ENCODE data around the gene DHRS7.
A peak's percentile ranks its signal among the peaks of the same experiment; 100 is the strongest.

The DHRS7 gene

DNA sequence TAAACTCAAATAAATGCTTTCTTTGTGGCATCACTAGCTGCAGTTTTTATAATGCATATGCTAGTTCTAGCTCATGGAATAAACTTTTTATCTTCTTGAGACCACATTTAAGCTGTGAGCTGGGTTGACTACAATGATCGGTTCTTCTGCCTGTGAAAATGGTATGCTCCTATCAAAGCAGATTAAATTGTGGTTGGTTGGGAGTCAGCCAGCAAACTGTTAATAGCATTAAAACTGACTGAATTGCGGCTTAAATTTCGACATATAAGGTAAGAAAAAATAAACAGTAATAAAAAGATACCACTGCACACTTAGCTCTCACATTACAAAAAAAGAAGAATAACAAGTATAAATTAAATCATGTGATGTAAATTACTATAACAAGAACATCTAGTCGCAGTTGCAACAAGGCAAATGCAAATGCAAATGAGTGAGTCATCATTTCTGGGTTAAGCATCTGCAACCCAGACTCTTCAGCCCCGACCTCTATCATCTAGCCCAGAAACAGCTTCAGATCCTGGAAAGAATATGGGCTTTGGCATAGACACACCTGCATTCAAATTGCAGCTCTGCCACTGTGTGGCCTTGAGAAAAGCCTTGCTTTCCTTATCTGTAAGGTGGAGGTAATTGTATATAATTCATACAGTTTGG lies 19.8 kb upstream of the DHRS7 start:
- no peak for DNase-seq

DNA sequence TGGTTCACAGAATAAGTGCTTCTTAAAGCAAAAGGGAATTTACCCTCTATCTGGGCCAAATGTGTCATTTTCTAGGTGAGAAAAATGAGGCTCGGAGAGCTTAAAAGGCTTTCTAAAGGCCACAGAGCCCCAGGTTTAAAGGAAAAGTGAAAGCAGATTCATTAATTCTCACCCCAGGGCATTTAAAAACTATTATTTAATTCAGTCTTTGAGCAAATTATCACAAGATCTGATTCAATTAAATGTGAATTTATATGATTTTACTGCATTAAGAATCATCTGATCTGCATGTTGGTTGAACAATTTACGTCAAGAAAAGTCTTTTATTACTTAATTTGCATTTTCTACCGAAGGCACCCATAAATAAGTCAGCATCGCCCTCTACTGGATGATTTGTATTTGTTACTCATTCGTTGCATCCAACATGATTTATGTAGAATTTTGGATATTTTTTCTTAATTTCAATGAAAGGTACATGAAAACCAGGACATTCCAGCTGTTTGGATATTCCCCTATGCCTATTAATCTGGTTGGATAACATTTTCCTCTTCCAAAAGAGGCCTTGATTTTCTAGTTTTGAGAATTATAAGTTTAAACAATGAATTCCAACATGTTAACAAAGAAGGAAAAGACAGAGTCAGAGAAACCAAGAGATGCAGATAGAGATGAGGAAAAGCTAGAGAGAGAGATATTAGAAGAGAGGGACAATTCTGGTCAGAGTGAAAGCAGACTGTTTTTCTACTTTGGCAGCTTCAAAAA lies 19.1 kb upstream of the DHRS7 start:
- DNase-seq = no peak

DNA sequence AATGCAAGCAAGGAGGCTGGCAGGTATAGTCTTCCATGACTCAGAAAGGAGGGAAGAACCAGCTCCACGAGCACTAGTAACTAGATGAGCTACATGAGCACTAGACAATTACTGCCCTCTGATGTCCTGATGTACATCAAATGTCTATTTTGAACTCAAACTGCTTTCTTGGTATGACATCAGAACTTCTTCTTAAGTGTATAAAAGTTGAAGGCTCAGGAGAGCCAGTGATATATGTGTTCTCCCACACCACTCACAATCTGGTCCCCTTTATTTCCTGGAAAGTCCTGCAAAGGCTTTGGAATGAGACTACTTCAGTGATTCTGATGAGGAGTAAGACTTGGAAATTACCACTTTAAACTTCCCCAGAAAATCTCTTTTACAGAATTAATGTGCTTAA lies 18.5 kb upstream of the DHRS7 start:
- no peak for DNase-seq

DNA sequence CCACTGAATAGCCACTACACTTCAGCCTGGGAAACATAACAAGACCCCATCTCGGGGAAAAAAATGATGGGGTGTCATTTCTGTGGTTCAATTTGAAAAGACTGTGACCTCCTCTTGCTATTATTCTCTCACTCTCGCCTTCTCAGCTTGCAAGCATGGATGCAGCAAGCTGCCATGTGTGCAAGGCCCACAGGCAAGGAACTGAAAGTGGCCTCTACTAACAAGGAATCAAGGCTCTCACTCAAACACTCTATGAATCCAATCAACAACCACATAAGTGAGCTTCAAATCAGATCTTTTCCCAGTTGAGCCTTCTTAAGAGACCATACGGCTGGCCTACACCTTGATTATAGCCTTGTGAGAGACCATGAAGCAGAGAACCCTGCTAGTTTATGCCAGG lies 17.9 kb upstream of the DHRS7 start:
- no peak for DNase-seq

DNA sequence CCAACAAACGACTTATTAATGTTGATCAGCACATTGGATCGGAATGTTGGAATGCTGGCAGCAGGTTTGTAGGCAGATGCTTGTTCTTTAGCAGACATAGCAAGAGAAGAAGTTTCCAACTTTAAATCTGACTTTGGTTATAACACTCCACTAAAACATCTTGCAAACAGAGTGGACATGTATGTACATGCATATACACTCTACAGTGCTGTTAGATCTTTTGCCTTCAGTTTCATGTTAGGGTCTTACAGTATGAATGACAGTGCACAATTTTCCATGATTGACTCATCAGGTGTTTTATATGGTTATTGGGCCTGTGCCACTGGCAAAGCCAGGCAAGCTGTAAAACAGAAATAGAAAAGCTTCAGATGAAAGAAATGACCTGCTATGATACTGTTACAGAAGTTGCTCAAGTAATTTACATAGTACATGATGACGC lies 14.3 kb upstream of the DHRS7 start:
- no peak for DNase-seq

DNA sequence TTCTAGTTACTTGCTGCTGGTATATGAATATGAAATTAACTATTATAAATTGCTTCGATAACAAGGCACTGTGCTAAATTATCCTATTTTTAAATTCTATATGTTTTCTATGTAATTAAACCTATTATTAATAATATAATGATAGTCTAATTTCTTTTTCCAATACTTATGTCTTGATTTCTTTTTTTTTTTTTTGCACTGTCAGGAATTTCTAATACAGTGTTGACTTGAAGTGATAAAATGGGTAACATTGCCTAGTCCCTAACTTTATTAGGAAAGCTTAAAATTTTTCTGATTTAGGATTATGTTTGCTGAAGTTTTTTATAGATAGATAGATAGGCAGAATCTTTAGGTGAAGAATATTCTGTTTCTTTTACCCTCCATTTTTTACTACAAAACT lies 13.6 kb upstream of the DHRS7 start:
- no peak for DNase-seq

DNA sequence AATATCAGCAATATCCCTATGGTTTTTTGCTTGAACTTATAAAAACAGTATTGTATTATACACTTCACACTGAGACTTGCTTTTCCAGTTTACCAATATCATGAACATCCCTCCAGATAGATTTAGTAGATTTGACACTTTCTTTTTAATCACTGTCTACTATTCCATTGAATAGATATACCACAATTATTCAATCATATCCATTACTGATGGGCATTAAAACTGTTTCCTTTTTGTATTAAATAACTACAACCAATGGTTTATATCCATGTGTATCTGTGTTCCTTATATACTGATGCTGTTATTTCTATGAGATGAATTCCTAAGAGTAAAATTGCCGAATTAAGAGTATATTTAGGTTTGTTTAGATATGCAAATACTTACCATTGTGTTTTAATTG lies 13.0 kb upstream of the DHRS7 start:
- no peak for DNase-seq

DNA sequence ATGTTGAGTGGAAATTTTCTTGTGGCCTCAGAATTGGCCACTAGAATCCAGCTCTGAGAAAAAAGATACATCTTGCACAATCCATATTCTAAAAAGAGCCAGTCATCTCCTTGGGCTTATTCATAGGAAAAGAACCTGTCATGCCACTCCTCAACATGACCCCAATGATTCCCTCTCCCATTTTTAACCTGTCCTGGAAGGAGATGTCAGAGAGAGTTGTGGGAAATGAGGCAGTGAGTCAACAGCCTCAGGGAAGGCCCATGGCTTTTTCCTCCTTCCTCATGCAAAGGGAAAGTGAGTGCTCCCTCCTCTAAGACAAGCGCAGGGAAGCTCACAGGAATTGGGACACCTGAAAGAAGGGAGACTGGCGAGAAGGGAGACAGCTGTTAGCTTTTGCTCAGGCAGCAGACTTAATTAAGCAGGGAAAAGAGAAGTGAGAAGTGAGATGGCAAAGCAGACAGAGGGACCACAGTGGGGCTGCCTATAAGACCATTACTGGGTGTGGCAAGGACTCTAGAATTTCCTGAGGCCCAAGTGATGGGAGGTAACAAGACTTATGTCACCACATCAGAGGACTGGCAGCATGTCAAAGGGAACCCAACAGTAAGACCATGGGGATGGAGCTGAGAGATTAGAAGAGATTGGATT lies 10.2 kb upstream of the DHRS7 start:
- no peak for DNase-seq

DNA sequence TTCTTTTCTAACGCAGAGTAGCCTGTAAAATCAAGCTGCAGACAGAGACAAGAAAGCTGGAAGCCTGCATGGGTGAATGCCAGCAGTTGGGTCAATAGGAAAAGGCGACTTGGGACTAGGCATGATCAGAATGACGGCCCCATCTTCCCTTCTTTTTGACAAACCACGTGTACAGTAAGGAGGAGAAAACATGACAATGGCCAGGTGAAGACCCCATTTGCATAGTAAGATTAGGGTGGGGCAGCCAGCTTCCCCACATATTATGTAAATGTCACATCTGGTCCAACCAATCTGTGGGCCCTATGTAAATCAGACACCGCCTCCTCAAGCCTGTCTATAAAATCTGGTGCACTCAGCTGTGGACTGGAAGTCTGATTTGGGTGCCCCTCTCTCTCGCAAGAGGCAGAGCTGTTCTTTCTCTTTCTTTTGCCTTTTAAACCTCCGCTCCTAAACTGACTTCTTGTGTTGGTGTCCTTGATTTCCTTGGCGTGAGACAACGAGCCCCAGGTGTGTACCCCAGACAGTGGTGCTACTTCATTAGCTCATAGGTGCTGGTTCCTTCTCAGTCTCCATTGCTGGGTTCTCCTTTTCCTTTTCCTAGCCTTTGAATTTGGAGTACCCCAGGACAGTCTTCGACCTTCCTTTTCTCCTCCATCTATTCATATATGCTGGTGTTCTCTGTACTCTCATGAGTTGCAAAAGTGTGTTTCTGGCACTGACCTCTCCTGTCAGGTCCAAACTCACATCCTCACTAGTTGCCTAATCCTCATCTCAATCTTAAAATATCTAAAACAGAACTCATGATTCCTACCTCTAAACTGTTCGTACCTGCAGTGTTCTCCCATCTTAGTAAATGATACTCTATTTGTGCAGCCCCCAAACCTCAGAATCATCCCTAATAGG lies 9.4 kb upstream of the DHRS7 start:
- DNase-seq = no peak

DNA sequence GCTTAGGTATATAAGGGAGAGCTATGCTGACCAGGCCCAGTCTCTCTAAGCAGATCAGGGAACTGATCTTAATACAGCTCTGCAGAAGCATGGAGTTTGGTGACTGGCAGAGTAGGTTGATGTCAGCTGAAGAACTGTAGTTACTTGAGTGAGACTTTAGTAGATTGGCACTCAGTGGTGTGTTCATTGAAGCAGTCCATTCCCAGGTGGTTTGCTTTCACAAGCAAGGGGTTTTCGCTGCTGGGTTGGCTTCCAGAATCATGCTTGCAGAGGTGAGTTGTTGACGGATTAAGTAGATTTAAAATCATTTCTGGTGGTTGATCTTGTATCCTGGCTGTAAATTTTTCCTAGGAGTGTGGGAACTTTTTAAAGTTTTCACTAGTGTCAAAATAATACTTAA lies 6.5 kb upstream of the DHRS7 start:
- DNase-seq = no peak

DNA sequence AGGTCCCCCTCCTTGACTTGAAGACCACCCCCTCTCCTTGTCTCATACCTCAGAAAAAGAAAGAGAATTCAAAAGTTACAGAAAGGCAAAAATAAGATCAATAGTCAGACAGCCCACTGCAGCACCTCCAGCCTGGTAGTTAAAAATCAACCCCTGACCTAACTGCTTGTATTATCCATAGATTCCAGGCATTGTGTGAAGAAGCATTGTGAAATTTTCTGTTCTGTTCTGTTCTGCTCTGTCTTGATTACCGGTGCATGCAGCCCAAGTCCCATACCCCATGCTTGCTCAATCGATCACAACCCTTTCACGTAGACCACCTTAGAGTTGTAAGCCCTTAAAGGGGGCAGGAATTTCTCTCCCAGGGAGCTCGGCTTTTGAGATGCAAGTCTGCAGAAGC lies 5.8 kb upstream of the DHRS7 start:
- no peak for DNase-seq

DNA sequence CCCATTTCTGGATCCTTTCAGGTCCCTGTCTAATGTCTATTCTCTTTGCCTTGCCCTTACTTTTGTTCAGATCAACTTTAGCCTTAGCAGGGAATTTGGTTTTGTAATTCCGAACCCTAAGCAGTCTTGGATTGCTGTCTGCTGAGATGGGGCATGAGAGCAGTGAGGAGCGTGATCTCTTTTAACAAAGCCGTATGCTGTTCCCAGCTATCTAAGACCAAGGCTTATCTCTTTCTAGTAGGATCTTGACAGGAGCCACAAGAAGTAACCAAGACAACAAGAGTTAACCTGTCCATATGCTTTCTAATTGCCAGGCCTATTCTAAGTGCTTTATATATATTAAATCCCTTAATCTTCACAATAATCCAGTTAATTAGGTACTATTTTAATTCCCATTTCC lies 4.5 kb upstream of the DHRS7 start:
- no peak for DNase-seq

DNA sequence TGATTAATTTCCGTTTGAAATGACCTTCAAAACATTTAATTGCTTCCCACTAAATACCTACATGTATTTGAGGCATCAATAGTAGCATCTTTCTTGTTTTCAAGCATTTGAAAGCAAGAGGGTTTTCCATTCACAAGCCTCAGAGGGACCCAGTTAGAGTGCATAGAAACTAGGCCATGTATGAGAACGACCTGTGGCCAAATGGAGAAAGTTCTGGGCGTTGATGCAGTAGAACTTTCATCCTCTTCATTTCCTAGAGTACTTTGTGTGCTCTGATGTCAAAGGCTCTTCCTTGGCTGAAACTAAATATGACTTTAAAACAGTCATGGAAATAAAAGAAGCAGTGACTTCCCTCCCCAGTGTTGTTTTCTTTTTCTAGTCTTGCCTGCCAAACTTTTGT lies 944 bp upstream of the DHRS7 start:
- DNase-seq = no peak

DNA sequence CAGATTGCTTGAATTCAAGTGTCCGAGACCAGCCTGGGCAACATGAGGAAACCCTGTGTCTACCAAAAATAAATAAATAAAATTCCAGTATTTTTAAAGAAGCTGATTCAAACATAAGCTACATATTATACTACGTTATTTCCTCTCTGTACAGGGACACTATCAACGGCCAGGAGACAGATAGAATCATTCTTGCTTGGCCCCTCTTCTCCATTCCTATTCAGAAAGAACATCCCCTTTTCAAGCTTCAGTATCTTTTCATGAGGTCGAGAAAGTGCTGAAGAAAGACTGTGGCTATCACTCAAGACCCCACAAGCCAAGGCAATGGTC lies 314 bp upstream of the DHRS7 start:
- no peak for DNase-seq

DNA sequence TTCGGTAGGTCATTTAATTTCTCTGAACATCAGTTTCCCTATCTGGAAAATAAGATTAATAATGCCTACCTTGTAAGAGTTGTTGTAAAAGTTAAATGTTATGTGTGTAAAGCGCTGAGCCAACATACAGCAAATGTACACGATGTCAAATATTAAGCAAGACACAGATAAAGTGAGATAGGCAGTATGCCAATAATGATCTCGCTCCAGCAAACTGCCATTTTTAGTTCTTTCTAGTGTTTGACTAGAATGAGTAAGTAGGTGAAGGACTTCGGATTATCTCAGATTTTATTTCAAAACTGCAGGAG lies 840 bp downstream of the DHRS7 start:
- DNase-seq = no peak

DNA sequence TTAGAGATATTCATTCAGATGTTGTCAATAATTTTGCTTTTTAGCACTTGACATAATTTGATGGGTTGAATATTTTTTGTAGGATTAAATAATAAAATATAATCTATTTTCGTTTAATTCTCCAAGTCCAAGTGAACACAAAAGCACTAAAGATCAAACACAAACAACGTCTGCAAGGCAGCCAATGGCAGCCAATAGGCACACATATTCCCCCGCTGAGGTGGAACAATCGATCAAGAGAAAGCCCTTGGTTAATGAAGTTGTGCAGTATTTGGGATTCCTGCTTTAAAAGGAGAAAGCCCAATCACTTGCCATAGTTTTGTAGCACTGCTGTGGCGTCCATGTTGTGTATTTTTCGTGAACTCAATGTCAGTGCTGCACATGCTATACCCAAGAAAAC lies 1.5 kb downstream of the DHRS7 start:
- DNase-seq = no peak

DNA sequence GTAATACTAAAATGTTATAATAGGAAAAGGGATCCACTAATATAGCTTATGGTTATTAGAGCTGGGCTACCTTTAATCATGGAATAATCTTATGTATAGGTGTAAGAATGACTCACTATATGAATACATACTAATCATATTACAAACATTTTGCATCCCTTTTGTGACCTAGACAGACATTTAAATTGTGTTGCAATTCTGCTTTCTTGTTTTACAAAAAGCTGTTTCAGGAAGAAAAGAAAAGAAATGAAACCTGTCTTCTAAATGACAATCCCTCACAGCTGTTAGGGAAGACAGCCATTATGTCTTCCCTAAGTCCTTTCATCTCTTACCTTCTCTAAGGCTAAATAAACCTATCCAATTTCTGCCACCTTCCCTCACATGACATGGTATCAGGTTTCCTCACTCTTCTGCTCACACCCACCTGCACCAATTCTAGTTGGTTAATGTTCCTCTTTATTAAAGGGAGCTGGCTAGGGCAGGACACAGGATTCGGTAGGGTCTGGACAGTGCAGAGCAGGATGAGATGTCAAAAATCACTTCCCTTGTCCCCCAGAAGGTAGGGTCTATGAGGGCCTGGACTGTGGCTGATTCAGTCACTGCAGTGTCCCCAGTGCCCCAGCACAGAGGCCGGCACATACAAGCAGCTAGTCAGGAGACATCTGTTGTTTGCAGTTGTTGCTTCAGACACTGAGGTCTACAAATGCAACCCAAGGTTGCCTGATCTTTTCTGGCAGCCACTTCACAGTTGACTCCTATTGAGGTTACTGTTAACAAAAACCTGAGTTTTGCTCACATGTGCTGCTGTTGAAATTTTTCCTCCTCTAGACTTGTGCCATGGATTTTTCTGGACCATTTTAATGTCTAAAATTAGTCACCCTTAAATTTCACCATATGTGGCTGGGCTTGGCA lies 3.7 kb downstream of the DHRS7 start:
- no peak for DNase-seq

DNA sequence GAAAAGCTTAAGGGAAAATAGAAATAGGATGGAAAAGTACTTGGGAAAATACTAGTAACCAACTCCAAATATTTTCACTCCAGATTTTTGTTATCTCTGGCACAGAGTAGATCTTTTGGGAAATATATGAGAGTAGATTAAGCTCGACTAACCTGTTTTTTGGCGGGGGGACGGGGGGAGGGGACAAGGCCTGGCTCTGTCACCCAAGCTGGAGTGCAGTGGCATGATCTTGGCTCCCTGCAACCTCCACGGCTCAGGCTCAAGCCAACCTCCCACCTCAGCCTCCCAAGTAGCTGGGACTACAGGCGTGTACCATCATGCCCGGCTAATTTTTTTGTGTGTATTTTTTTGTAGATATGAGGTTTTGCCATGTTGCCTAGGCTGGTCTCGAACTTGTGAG lies 4.8 kb downstream of the DHRS7 start:
- DNase-seq = no peak

DNA sequence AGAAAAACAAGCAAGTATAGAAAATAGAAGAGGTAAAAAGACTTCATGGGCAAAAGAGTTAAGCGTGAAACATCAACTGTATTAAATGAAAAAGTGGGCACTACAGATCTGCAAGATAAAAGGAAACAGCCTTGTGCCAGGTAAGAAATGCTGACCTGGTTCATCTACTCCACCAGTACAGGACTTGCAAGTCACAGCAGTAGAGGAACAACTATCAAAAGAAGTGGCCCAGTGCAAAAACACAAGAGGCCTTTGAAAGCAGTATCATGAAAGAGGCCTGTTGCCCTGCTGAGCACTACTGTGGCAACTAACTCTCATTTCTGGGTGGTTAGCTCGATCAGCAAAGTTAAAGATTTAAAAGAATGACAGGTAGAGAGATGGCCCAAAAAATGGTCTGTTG lies 10.5 kb downstream of the DHRS7 start:
- no peak for DNase-seq

DNA sequence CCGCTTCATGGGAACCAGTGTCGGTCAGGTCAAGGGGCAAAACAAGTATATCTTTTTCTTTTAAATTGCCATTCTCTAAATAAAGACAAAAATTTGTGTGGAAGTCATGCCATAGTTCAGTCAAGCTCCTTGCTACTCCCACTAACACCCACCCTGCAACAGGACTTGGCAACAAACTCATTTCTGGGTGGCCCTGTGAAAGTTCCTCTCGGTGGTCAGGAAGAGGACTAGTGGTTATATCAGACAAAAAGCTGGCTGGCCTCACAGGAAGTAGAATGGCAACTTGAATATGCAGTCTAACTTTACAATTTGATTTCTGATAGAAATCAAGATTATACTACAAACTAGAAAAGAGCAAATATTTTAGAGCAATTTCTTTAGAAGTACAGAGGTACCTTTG lies 11.2 kb downstream of the DHRS7 start:
- DNase-seq = no peak

DNA sequence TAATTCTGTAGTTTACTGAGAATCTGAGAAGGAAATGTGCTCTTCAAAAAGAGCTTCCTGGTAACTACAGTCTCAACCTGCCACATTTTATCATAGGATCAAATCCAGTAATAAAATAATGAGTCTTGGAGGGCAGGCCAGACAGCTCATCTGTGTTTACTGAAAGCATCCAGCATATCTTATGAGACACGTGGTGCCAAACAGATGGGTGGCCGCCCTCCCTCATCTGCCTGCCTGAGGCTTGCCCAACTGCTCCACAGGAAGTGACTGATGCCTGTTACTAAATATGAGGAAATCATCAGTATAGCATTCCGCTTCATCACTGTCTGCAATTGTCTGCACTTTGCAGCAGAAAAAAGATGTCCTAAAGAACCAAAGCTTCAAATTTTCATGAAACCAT lies 13.5 kb downstream of the DHRS7 start:
- DNase-seq = peak; percentile 74

DNA sequence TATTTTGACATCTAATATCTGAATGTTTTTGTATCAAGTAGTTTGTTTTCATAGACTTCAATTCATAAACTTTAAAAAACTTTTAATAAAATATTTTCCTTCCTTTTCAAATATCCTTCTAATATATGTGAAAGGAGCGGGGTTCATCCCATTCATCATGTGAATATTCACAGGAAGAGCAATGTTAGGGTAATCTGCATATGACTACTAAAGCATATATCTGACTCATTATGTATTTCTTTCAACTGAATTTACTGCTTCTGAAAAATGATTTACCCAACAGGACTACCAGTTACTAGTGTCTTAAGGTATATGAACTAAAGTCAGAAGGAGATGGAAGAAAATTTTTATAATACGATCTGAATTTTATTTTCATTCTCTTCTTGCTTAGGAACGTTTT lies 30.5 kb downstream of the DHRS7 start:
- no peak for DNase-seq

DNA sequence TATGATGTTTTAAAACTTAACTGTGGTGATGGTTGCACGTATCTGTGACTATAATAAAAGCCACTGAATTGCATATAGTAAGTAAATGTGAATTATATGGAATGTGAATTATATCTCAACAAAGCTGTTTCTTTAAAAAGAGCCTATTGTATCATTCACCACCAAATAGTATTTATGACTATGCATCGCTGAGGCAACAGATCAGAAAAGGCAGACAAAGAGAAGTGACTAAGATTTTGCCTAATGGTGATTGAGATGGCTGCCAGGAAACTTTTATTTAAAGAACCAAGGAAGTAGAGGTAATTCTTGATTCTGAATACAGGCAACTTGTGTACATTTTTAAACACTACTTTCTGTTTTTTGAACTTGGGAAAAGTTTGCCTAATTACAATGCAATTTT lies 31.7 kb downstream of the DHRS7 start:
- no peak for DNase-seq
